ENCODE measurements around the gene ZNF564.

The ZNF564 gene

DNA sequence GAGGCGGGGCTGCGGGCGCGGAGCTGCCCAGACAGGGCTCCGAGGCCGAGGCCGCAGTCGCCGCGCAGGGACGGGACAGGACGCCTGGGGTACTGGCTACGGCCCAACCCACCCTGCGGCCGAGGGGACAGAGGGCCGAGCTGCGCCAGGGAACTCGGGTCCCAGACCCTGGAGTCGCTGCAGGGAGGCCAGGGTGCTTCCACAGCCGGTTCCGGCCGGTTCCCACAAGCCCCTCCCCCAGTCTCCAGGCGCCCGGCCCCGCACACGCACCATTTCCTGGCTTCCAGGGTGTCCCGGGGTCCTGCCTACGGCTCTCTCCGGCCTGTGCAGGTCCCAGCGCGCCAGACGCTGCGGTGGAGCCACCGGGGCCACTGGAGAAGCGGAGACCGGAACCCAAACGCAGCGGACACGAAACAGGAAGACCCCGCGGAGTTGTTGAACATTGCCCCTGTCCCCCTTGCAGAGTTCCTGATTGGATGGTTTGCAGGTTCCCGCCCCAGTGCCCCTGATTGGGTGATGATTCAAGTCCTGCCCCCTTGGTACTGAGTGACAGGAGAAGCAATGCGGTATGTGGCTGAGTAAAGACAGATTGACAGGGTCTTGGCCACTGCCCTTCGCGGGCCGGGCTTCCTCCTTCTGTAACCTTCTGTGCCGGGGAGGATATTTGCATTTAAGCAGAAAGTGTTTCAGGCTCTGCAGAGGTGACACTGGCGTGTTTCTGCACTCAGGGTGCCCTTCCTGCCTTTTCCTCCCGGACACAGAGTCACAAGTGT, at the start of gene ZNF564:
ZNF564 (minus strand) TSS at position 423 of the 773 bp plus-strand sequence; CDS start at position 273, 150 bp downstream.
- TF ChIP-seq, protein P1, sequence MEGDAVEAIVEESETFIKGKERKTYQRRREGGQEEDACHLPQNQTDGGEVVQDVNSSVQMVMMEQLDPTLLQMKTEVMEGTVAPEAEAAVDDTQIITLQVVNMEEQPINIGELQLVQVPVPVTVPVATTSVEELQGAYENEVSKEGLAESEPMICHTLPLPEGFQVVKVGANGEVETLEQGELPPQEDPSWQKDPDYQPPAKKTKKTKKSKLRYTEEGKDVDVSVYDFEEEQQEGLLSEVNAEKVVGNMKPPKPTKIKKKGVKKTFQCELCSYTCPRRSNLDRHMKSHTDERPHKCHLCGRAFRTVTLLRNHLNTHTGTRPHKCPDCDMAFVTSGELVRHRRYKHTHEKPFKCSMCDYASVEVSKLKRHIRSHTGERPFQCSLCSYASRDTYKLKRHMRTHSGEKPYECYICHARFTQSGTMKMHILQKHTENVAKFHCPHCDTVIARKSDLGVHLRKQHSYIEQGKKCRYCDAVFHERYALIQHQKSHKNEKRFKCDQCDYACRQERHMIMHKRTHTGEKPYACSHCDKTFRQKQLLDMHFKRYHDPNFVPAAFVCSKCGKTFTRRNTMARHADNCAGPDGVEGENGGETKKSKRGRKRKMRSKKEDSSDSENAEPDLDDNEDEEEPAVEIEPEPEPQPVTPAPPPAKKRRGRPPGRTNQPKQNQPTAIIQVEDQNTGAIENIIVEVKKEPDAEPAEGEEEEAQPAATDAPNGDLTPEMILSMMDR (IDR thresholded peaks at IDR 0.05; ENCODE audit: low read depth, low read length): no peak
- peaks cover 15% of the 10 kb centered on the region for H3K36me3 ChIP-seq
- no peaks in the 10 kb centered on the region for H3K27me3 ChIP-seq (ENCODE audit: insufficient read depth, low read depth, severe bottlenecking)
- no peaks in the 10 kb centered on the region for H3K9me3 ChIP-seq (ENCODE audit: severe bottlenecking)
- peak; percentile 98 for DNase-seq
- peak within 1 kb of the TSS; percentile 94 for H3K27ac ChIP-seq
- H3K4me3 ChIP-seq (ENCODE audit: low read depth, low read length): peak within 1 kb of the TSS; percentile 95

DNA sequence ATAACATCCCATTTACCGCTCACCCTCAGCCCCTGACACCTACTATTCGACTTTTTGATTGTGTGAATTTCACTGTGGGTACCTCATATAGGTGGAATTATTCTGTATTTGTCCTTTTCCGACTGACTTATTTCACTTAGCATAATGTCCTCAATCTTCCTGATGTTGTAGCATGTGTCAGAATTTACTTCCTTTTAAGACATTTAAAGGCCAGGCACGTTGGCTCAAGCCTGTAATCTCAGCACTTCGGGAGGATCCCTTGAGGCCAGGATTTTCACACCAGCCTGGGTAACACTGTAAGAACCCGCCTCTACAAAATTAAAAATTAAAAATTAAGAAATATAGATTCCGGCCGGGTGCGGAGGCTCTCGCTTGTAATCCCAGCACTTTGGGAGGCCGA, 46.3 kb upstream of the ZNF564 start:
- no peaks in the 10 kb centered on the region for H3K9me3 ChIP-seq (ENCODE audit: severe bottlenecking)
- no peaks in the 10 kb centered on the region for H3K27me3 ChIP-seq (ENCODE audit: insufficient read depth, low read depth, severe bottlenecking)
- no peak overlapping the region for H3K4me3 ChIP-seq (ENCODE audit: low read depth, low read length)
- H3K36me3 ChIP-seq: peaks cover 4% of the 10 kb centered on the region; the same call in 1 of the 2 replicates
- TF ChIP-seq, protein P1 (IDR thresholded peaks at IDR 0.05; ENCODE audit: low read depth, low read length): no peak
- H3K27ac ChIP-seq: no peak overlapping the region
- no peak for DNase-seq

DNA sequence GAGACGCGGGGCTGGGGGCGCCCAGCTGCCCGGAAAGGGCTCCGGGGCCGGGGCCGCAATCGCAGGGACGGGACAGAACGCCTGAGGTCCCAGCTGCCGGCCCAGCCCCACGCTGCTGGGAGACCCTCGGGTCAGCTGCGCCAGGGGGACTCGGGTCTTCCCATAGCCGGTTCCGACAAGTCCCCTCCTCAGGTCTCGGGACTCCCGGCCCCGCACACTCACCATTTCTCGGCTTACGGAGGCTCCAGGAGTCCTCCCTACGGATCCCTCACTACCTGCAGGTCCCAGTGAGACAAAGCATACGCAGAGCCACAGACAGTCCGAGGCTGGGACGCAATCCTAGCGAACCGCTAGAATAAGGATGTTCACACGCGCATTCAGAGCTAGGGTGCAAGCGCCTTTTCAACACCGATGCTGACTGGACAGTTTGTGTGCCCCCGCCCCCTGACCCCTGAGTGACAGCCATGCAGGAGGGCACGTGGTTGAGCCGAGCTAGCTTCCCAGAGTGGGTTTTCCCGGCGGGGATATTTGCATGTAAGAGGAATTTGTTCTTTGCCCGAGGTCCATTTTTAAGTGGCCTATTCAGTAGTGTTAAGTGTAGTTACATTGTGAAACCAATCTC, 45.8 kb upstream of the ZNF564 start:
- no peak for DNase-seq
- H3K27ac ChIP-seq: no peak overlapping the region
- TF ChIP-seq, protein P1 (IDR thresholded peaks at IDR 0.05; ENCODE audit: low read depth, low read length): no peak
- no peak overlapping the region for H3K4me3 ChIP-seq (ENCODE audit: low read depth, low read length)
- no peaks in the 10 kb centered on the region for H3K9me3 ChIP-seq (ENCODE audit: severe bottlenecking)
- no peaks in the 10 kb centered on the region for H3K27me3 ChIP-seq (ENCODE audit: insufficient read depth, low read depth, severe bottlenecking)
- H3K36me3 ChIP-seq: peaks cover 4% of the 10 kb centered on the region; the same call in 1 of the 2 replicates

DNA sequence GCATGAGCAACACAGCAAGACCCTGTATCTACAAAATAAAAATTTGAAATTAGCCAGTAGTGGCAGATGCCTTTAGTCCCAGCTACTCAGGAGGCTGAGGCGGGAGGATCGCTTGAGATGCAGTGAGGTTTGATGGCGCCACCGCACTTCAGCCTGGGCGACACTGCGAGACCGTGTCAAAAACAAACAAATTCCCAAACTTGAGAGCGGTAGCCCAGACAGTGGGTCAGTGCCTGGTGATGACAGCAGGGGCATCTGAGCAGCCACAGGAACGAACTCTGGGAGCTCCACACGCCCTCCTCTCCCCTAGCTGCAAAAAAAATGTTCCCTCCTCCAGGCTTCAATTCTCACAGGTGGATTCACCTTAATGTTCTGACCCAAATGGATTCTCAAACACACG, 45.2 kb upstream of the ZNF564 start:
- TF ChIP-seq, protein P1 (IDR thresholded peaks at IDR 0.05; ENCODE audit: low read depth, low read length): no peak
- DNase-seq: no peak

DNA sequence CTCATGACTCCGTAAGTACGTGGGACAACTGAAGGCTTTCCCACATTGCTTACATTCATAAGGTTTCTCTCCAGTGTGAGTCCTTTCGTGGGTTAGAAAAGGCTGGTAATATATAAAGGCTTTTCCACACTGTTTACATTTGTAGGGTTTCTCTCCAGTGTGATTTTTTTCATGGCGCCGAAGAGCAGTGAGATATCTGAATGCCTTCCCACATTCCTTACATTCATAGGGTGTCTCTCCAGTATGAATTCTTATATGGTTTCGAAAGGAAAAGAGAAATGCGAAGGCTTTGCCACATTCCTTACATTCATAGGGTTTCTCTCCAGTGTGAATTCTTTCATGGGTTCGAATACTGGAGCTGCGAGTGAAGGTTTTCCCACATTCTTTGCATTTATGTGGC, 29.8 kb upstream of the ZNF564 start:
- no peak for DNase-seq
- TF ChIP-seq, protein P1 (IDR thresholded peaks at IDR 0.05; ENCODE audit: low read depth, low read length): no peak
- Histone ChIP-seq H3K9me3 (ENCODE audit: severe bottlenecking) (peaks cover 11% of the 10 kb centered on the region), H3K27ac (no peak overlapping the region), H3K27me3 (ENCODE audit: insufficient read depth, low read depth, severe bottlenecking) (no peaks in the 10 kb centered on the region), H3K4me3 (ENCODE audit: low read depth, low read length) (no peak overlapping the region), H3K36me3 (peaks cover 50% of the 10 kb centered on the region)

More for the DNA sequence above, 45.2 kb upstream of the ZNF564 start:
- Histone ChIP-seq H3K36me3 (peaks cover 4% of the 10 kb centered on the region; the same call in 1 of the 2 replicates), H3K27ac (no peak overlapping the region), H3K4me3 (ENCODE audit: low read depth, low read length) (no peak overlapping the region), H3K27me3 (ENCODE audit: insufficient read depth, low read depth, severe bottlenecking) (no peaks in the 10 kb centered on the region), H3K9me3 (ENCODE audit: severe bottlenecking) (no peaks in the 10 kb centered on the region)

All from WERI-Rb-1 (cell line).